Fibroblast of peridontal ligament (primary cell): ENCODE data around the gene UBE2D3.
A peak's percentile ranks its signal among the peaks of the same experiment; 100 is the strongest.

Experiments used
- DNase-seq: peaks from one replicate; pipeline ENCODE4 v3.0.0-alpha.2; 2010; ENCODE audit errors: extremely low read depth

UBE2D3 gene

GRCh38 chr4:102791318-102791835 lies 36.0 kb downstream of the UBE2D3 start:
- no peak for DNase-seq

DNA sequence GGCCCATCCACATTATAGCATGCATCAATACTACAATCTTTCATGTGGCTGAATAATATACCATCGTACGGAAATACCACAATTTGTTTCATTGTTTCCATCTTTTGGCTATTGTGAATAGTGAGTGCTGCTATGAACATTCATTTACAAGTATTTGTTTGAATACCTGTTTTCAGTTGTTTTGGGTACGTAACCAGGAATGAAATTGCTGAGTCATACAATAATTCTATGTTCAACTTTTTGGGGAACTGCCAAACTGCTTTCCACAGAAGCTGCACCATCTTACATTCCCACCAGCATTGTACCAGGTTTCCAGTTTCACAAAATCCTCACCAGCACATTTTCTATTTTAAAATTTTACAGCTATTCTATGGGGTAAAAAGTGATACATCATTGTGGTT lies 38.0 kb downstream of the UBE2D3 start:
- DNase-seq = peak; percentile 85

GRCh38 chr4:102787944-102788343 lies 39.4 kb downstream of the UBE2D3 start:
- no peak for DNase-seq

- DNase-seq = peak; percentile 85
Observed at GRCh38 chr4:102787096-102787881, 40.1 kb downstream of the UBE2D3 start.

DNA sequence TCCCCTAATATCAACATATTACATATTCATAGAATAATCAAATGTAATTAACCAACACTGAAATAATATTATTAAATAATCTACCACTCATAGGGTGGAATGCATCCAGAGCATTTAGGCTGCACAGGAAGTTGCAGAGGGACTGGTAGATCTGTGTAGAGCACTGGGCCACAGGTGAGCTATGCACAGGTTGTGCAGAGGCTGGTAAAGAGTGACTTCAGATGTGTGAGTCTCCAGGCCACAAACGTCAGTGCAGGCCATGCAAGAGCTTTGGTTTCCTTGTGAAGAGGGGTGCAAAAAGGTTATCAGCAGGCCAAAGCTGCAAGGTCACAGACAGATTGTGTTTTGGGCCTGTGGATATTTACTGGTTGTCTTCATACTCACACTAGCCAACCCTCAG lies 41.1 kb downstream of the UBE2D3 start:
- no peak for DNase-seq

- no peak for DNase-seq
Observed at GRCh38 chr4:102783006-102783405, 44.3 kb downstream of the UBE2D3 start.

- no peak for DNase-seq
Observed at GRCh38 chr4:102781570-102781969, 45.8 kb downstream of the UBE2D3 start.

DNA sequence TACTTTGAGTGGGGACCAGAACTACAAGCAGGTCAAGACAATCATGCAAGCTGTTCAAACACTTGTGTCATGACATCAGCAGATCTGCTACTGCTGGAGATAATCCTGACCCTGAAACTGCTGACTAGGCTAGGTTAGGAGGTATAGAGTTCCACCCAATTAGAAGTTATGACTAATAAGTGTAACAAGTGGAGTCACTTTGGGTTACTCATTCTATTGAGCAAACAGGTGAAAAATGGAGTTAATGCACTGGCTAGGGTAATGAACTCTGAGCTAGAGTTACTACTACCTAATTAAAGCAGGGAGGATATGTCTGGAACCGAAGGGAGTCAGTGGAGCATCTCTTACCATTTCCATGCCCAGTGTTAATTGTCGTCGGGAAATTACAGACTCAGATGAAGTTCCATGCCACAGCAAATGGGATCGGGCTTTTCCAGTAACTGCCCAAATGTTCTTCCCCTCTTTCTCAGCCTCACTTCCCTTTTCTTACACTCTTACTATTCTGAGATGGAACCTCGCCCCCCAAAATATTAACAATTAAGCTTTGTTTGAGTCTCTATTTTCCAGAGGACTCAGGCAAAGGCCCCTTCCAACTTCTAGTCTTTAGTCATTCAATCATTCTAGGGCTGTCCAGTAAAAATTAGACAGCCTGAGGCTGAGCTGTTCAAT lies 46.7 kb downstream of the UBE2D3 start:
- no peak for DNase-seq

GRCh38 chr4:102779204-102779603 lies 48.1 kb downstream of the UBE2D3 start:
- no peak for DNase-seq

- DNase-seq = no peak
Observed at GRCh38 chr4:102778720-102779119, 48.6 kb downstream of the UBE2D3 start.

GRCh38 chr4:102775805-102776204 lies 51.5 kb downstream of the UBE2D3 start:
- no peak for DNase-seq

DNA sequence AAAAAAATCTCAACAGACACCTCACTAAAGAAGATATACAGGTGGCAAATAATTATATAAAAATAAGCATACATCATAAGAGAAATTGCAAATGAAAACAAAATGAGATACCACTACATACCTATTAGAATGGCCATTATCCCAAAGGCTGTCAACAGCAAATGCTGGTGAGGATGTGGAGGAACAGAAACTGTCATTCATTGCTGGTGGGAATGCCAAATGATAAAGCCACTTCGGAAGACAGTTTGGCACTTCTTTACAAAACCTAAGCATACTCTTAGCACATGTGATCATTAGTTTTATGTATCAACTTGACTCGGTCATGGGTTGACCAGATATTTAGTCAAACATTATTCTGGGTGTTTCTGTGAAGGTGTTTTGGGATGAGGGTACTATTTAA lies 53.1 kb downstream of the UBE2D3 start:
- DNase-seq = no peak

- DNase-seq = no peak
Observed at GRCh38 chr4:102772738-102773340, 54.5 kb downstream of the UBE2D3 start.

DNA sequence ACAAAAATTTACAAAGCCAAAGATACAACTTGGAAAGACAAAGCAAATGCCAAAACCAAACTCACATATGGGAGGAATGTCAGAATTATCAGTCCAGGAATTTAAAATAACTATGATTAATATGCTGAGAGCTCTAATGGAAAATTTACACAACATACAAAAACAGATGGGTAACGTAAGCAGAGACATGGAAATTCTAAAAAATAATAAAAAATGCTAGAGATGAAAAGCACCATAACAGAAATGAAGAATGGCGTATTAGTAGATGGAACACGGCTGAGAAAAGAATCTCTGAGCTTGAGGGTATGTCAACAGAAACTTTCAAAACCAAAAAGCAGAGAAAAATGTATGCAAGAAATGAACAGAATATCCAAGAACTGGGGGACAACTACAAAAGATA lies 62.5 kb downstream of the UBE2D3 start:
- no peak for DNase-seq

DNA sequence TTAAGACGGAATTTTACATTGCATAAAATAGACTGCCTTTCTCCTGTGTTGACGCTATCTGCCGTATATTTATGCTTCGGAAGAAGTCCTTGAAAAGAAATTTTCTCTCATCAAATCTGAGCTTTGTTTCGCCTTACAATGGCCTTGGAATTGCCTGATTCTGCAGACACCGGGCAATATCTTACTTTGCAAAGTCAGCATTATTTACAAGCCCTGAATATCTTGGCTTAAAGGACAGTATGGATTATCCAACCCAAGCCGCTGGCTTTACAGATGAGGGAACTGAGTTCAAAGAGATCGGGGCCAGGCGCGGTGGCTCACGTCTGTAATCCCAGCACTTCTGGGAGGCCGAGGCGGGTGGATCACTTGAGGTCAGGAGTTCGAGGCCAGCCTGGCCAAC lies 65.4 kb downstream of the UBE2D3 start:
- DNase-seq = no peak

GRCh38 chr4:102761296-102761701 lies 66.1 kb downstream of the UBE2D3 start:
- DNase-seq = peak; percentile 22

- peak; percentile 56 for DNase-seq
Observed at GRCh38 chr4:102760645-102761295, 66.6 kb downstream of the UBE2D3 start, which contains the start of gene MANBA. MANBA (minus strand) TSS chr4:102760968; CDS start chr4:102760894, 74 bp downstream.

- peak; percentile 57 for DNase-seq
Observed at GRCh38 chr4:102759831-102760644, 67.3 kb downstream of the UBE2D3 start.

- no peak for DNase-seq
Observed at GRCh38 chr4:102758241-102759160, 68.8 kb downstream of the UBE2D3 start.

- DNase-seq = no peak
Observed at GRCh38 chr4:102757681-102758080, 69.7 kb downstream of the UBE2D3 start.
